Measurements from ENCODE around the gene AMER2. TPM values are rescaled to one million over a fixed set of nuclear protein-coding genes. Genes with fewer than 3 reads are reported as not detected.

Gene AMER2
- polyA plus RNA-seq, 1 donor (not counting 4 experiments of a cell fraction or from before 2014, with no cell fraction given) = not detected

- H3K27ac ChIP-seq (ENCODE audit: control insufficient read depth, insufficient read depth, low read length) = no peak overlapping the region
- no peaks in the 10 kb centered on the region for H3K9me1 ChIP-seq (ENCODE audit: control insufficient read depth, extremely low read depth, insufficient read depth, low read length)
- FAIRE-seq = no peak
- TF ChIP-seq CTCF (optimal IDR thresholded peaks at IDR 0.05 in 1 of 3, IDR thresholded peaks at IDR 0.05 in 1 of 3, conservative IDR thresholded peaks at IDR 0.05 in 1 of 3; ENCODE audit: extremely low read depth in 1 of 3, insufficient read depth in 2 of 3, low read length in 3 of 3) = no peak
- no peak for TF ChIP-seq EZH2 (IDR thresholded peaks at IDR 0.05; ENCODE audit: low read length)
- H3K4me3 ChIP-seq (ENCODE audit: control insufficient read depth in 2 of 3, extremely low read depth in 1 of 3, insufficient read depth in 2 of 3, low read depth in 1 of 3, low read length in 3 of 3) = no peak overlapping the region
- no peak overlapping the region for H3K4me2 ChIP-seq (ENCODE audit: control insufficient read depth, extremely low read depth, insufficient read depth, low read depth, low read length)
- no peaks in the 10 kb centered on the region for H3K4me1 ChIP-seq (ENCODE audit: control insufficient read depth, extremely low read depth, insufficient read depth, low read length)
- no peaks in the 10 kb centered on the region for H3K79me2 ChIP-seq (ENCODE audit: control insufficient read depth, insufficient read depth, low read length)
- no peak for DNase-seq (ENCODE audit: low read depth, low spot score)
- no peak overlapping the region for H3K9ac ChIP-seq (ENCODE audit: control insufficient read depth, extremely low read depth, insufficient read depth, low read length)
- H2AFZ ChIP-seq (ENCODE audit: control insufficient read depth, low read length) = no peak overlapping the region
- no peaks in the 10 kb centered on the region for H3K9me3 ChIP-seq (ENCODE audit: control insufficient read depth, low read depth, low read length)
- peaks cover 26% of the 10 kb centered on the region for H3K27me3 ChIP-seq (ENCODE audit: control insufficient read depth, extremely low read depth, insufficient read depth, low read length)
- dilution Hi-C loops (cut with MboI; ENCODE audit: extremely low pct_ligation_motif_present, low sequenced_read_pairs) = no loop called here
- no peaks in the 10 kb centered on the region for H3K36me3 ChIP-seq (ENCODE audit: control insufficient read depth in 2 of 2, extremely low read depth in 1 of 2, insufficient read depth in 2 of 2, low read length in 2 of 2)
- H4K20me1 ChIP-seq (ENCODE audit: control insufficient read depth, extremely low read depth, insufficient read depth, low read length) = no peaks in the 10 kb centered on the region
Measured at GRCh38 chr13:25177012-25177411, 4.9 kb upstream of the AMER2 start.

GRCh38 chr13:25175431-25175830 is 3.3 kb upstream of the AMER2 start:
- Histone ChIP-seq H3K9ac (ENCODE audit: control insufficient read depth, extremely low read depth, insufficient read depth, low read length) (no peak overlapping the region), H3K4me2 (ENCODE audit: control insufficient read depth, extremely low read depth, insufficient read depth, low read depth, low read length) (no peak overlapping the region), H3K79me2 (ENCODE audit: control insufficient read depth, insufficient read depth, low read length) (no peaks in the 10 kb centered on the region), H2AFZ (ENCODE audit: control insufficient read depth, low read length) (no peak overlapping the region), H3K36me3 (ENCODE audit: control insufficient read depth in 2 of 2, extremely low read depth in 1 of 2, insufficient read depth in 2 of 2, low read length in 2 of 2) (no peaks in the 10 kb centered on the region), H3K9me1 (ENCODE audit: control insufficient read depth, extremely low read depth, insufficient read depth, low read length) (no peaks in the 10 kb centered on the region), H3K4me3 (ENCODE audit: control insufficient read depth in 2 of 3, extremely low read depth in 1 of 3, insufficient read depth in 2 of 3, low read depth in 1 of 3, low read length in 3 of 3) (no peak overlapping the region), H4K20me1 (ENCODE audit: control insufficient read depth, extremely low read depth, insufficient read depth, low read length) (no peaks in the 10 kb centered on the region), H3K9me3 (ENCODE audit: control insufficient read depth, low read depth, low read length) (no peaks in the 10 kb centered on the region), H3K27me3 (ENCODE audit: control insufficient read depth, extremely low read depth, insufficient read depth, low read length) (peaks cover 42% of the 10 kb centered on the region), H3K4me1 (ENCODE audit: control insufficient read depth, extremely low read depth, insufficient read depth, low read length) (no peaks in the 10 kb centered on the region), H3K27ac (ENCODE audit: control insufficient read depth, insufficient read depth, low read length) (no peak overlapping the region)
- no peak for DNase-seq (ENCODE audit: low read depth, low spot score)
- no peak for TF ChIP-seq CTCF (optimal IDR thresholded peaks at IDR 0.05 in 1 of 3, IDR thresholded peaks at IDR 0.05 in 1 of 3, conservative IDR thresholded peaks at IDR 0.05 in 1 of 3; ENCODE audit: extremely low read depth in 1 of 3, insufficient read depth in 2 of 3, low read length in 3 of 3)
- TF ChIP-seq EZH2 (IDR thresholded peaks at IDR 0.05; ENCODE audit: low read length) = no peak
- FAIRE-seq = no peak
- dilution Hi-C loops (cut with MboI; ENCODE audit: extremely low pct_ligation_motif_present, low sequenced_read_pairs) = no loop called here

Data from keratinocyte (primary cell).